H1 (cell line): ENCODE measurements around the gene NNMT. TPM values are rescaled to one million over a fixed set of nuclear protein-coding genes. Genes with fewer than 3 reads are reported as not detected.

Source experiments
- KDM5A ChIP-seq: fragments of 200-600 bp; IDR thresholded peaks from 2 replicates; pipeline ENCODE4 v1.7.1; 2012; ENCODE audit warnings: mild to moderate bottlenecking, low read length, inconsistent platforms, mixed read lengths
- RAD21 ChIP-seq, 2 experiments: IDR thresholded peaks in 1 of 2; conservative IDR thresholded peaks in 1 of 2; 2 replicates each; pipeline ENCODE4 v1.6.1; 2011; ENCODE audit warnings: low read depth in 2 of 2, low read length in 2 of 2, improper control_type of control experiment in 1 of 2, inconsistent platforms in 1 of 2, mild to moderate bottlenecking in 1 of 2, moderate library complexity in 1 of 2
- polyA plus RNA-seq, 7 experiments: library from polyadenylated mRNA; depleted of rRNA in 3 of 7; stranded (reverse) in 5 of 7; unstranded in 2 of 7; fragments of >200 nt in 5 of 7; fragments of 200-250 nt in 2 of 7; gene quantifications; 1 replicate in 5 of 7; 2 replicates in 1 of 7; 4 replicates in 1 of 7; pipeline versions ENCODE4 v1.2.1 to v1.2.3, GENCODE V29; 2011 to 2013; ENCODE audit warnings: missing spikeins in 2 of 7, mixed read lengths in 2 of 7
- total RNA-seq: library from RNA; stranded (reverse); fragmentation: NEBNext Ultra II Directional; extraction: Animal tissue kit (Norgen Biotek cat#: 25700); gene quantifications from 2 replicates; pipeline ENCODE4 v1.2.1, GENCODE V29; 2021

Gene NNMT
- total and polyA plus RNA-seq, 2 of the 8 experiments (the other 6 are each of a cell fraction or from before 2014, with no cell fraction given): not detected

GRCh38 chr11:114278342-114279065 is 17.7 kb upstream of the NNMT start (continued):
- no peak for TF ChIP-seq RAD21 (IDR thresholded peaks at IDR 0.05 in 1 of 2, conservative IDR thresholded peaks at IDR 0.05 in 1 of 2; ENCODE audit: low read depth in 2 of 2, low read length in 2 of 2)
- TF ChIP-seq KDM5A: no peak
